ENCODE measurements around the gene MAP2K4. TPM values are rescaled to one million over a fixed set of nuclear protein-coding genes. Genes with fewer than 3 reads are reported as not detected.
"Not testable (repeated sequence)": the region's sequence is repeated elsewhere in the genome, so short reads cannot be mapped to it uniquely, and the experiment has no call there.

MAP2K4 gene
- total RNA-seq, 1 donor from 2014 or later: 22.9 TPM

DNA sequence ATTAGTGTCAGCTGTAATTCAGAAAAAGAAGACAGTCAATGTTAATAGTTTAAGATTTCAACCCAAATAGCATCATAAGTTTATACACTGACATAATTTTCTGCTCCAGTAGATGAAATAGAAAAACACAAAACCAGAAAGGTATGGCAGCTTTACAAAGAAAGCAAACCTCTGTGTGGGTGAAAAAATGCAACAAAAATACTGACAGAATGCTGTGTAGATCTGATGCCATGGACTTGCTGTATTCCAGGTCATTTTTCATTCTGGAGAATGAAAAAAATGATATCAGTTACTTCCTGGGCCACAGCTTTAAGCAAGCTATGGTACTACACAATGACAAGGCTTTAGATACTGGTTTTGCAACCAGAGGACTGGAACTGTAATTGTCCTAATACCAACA is 116.0 kb downstream of the MAP2K4 start:
- Mint-ChIP-seq H3K4me1 (ENCODE audit: unreplicated experiment) (peaks cover 8% of the 10 kb centered on the region), H3K27me3 (ENCODE audit: unreplicated experiment) (no peaks in the 10 kb centered on the region), H3K36me3 (ENCODE audit: unreplicated experiment) (peaks cover 62% of the 10 kb centered on the region), H3K4me3 (ENCODE audit: unreplicated experiment) (no peak overlapping the region), H3K9me3 (ENCODE audit: unreplicated experiment) (peaks cover 17% of the 10 kb centered on the region), H3K27ac (ENCODE audit: unreplicated experiment) (no peak overlapping the region)
- TF ChIP-seq, protein P1, sequence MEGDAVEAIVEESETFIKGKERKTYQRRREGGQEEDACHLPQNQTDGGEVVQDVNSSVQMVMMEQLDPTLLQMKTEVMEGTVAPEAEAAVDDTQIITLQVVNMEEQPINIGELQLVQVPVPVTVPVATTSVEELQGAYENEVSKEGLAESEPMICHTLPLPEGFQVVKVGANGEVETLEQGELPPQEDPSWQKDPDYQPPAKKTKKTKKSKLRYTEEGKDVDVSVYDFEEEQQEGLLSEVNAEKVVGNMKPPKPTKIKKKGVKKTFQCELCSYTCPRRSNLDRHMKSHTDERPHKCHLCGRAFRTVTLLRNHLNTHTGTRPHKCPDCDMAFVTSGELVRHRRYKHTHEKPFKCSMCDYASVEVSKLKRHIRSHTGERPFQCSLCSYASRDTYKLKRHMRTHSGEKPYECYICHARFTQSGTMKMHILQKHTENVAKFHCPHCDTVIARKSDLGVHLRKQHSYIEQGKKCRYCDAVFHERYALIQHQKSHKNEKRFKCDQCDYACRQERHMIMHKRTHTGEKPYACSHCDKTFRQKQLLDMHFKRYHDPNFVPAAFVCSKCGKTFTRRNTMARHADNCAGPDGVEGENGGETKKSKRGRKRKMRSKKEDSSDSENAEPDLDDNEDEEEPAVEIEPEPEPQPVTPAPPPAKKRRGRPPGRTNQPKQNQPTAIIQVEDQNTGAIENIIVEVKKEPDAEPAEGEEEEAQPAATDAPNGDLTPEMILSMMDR (IDR thresholded peaks at IDR 0.05): no peak
- no peak for DNase-seq (ENCODE audit: extremely low spot score, unreplicated experiment)

DNA sequence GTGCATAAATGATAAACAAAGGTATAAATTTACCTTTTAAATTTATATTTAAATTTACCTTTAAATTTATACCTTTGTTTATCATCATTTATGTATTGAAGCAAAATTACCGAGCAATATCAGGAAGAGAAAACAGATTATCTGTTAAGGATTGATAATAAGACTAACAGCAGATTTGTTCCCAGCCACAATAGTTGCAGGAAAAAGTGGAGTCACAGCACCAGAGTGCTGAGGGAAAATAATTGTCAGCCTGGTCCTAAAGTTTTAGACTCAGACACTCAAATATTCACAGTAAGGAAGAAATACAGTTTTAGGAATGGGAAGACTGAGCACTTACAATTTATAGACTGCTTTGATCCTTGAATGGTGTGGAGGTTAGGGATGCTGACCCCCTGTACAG is 117.2 kb downstream of the MAP2K4 start:
- H3K4me1 Mint-ChIP-seq (ENCODE audit: unreplicated experiment): peaks cover 5% of the 10 kb centered on the region
- H3K27ac Mint-ChIP-seq (ENCODE audit: unreplicated experiment): no peak overlapping the region
- H3K27me3 Mint-ChIP-seq (ENCODE audit: unreplicated experiment): no peaks in the 10 kb centered on the region
- peaks cover 17% of the 10 kb centered on the region for H3K9me3 Mint-ChIP-seq (ENCODE audit: unreplicated experiment)
- H3K36me3 Mint-ChIP-seq (ENCODE audit: unreplicated experiment): peaks cover 66% of the 10 kb centered on the region
- DNase-seq (ENCODE audit: extremely low spot score, unreplicated experiment): no peak
- H3K4me3 Mint-ChIP-seq (ENCODE audit: unreplicated experiment): no peak overlapping the region
- TF ChIP-seq, protein P1 (IDR thresholded peaks at IDR 0.05): no peak

DNA sequence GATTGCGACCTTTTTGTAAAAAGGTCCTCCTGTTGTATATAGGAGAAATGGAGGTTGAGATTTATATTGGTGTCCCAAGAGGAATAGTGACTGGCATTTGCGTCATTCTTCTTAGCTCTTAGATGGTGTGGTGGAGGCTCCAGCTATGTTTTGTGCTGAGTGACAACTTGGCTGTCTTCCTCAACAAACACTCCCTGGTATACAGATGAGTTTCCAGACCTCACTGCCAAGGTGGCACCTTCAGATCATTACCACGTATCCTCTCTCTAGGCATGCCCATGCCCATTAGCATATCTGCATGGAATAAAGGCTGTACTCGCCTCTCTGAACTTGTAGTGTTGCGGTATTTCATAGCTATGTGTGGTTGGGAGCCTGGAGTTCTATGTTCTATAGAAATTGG is 120.0 kb downstream of the MAP2K4 start:
- no peaks in the 10 kb centered on the region for H3K27me3 Mint-ChIP-seq (ENCODE audit: unreplicated experiment)
- H3K4me1 Mint-ChIP-seq (ENCODE audit: unreplicated experiment): no peaks in the 10 kb centered on the region
- peaks cover 17% of the 10 kb centered on the region for H3K9me3 Mint-ChIP-seq (ENCODE audit: unreplicated experiment)
- H3K27ac Mint-ChIP-seq (ENCODE audit: unreplicated experiment): no peak overlapping the region
- H3K36me3 Mint-ChIP-seq (ENCODE audit: unreplicated experiment): peaks cover 72% of the 10 kb centered on the region
- H3K4me3 Mint-ChIP-seq (ENCODE audit: unreplicated experiment): no peak overlapping the region
- TF ChIP-seq, protein P1 (IDR thresholded peaks at IDR 0.05): no peak
- no peak for DNase-seq (ENCODE audit: extremely low spot score, unreplicated experiment)

DNA sequence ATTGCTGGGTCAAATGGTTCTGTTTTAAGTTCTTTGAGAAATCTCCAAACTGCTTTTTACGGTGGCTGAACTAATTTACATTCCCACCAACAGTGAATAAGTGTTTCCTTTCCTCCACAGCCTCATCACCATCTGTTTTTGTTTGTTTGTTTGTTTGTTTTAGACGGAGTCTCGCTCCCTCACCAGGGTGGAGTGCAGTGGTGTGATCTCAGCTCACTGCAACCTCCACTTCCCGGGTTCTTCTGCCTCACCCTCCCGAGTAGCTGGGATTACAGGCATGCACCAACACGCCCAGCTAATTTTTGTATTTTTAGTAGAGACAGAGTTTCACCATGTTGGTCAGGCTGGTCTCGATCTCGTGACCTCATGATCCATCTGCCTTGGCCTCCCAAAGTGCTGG is 141.5 kb downstream of the MAP2K4 start:
- not testable (repeated sequence) for H3K27ac Mint-ChIP-seq (ENCODE audit: unreplicated experiment); H3K36me3 Mint-ChIP-seq (ENCODE audit: unreplicated experiment); H3K27me3 Mint-ChIP-seq (ENCODE audit: unreplicated experiment); H3K9me3 Mint-ChIP-seq (ENCODE audit: unreplicated experiment); DNase-seq (ENCODE audit: extremely low spot score, unreplicated experiment); H3K4me1 Mint-ChIP-seq (ENCODE audit: unreplicated experiment); H3K4me3 Mint-ChIP-seq (ENCODE audit: unreplicated experiment)

DNA sequence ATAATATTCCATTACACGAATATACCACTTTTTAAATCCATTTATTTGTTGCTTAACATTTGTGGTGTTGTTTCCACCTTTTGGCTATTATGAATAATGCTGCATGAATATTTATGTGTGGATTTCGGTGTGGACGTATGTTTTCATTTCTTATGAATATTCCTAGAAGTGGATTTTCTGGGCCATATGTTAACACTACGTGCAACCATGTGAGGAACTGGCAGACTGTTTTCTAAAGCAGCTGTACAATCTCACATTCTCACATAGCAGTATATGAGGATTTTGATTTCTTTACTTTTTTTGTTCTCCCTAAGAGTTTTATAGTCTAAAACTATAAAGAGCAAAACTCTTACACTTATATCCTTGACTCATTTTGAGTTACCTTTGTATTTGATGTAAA is 143.4 kb downstream of the MAP2K4 start:
- Mint-ChIP-seq H3K27me3 (ENCODE audit: unreplicated experiment) (peaks cover 4% of the 10 kb centered on the region), H3K27ac (ENCODE audit: unreplicated experiment) (no peak overlapping the region), H3K9me3 (ENCODE audit: unreplicated experiment) (no peaks in the 10 kb centered on the region), H3K36me3 (ENCODE audit: unreplicated experiment) (no peaks in the 10 kb centered on the region), H3K4me1 (ENCODE audit: unreplicated experiment) (no peaks in the 10 kb centered on the region), H3K4me3 (ENCODE audit: unreplicated experiment) (no peak overlapping the region)
- no peak for DNase-seq (ENCODE audit: extremely low spot score, unreplicated experiment)
- TF ChIP-seq, protein P1 (IDR thresholded peaks at IDR 0.05): no peak

Data from osteocyte (in vitro differentiated cells).